GM23248 (cell line): ENCODE results near the gene FRS2.

ENCODE experiments used
- EZH2 ChIP-seq: fragments of 200-600 bp; sonication (generic); IDR thresholded peaks from 2 replicates; pipeline ENCODE4 v1.6.1; 2018; ENCODE audit warnings: antibody characterized with exemption, mild to moderate bottlenecking; ENCODE audit not compliant: insufficient read depth, poor library complexity, severe bottlenecking
- EZH2phosphoT487 ChIP-seq: fragments of 200-600 bp; sonication (generic); IDR thresholded peaks from 2 replicates; pipeline ENCODE4 v1.6.1; 2018; ENCODE audit warnings: antibody characterized with exemption, moderate library complexity, mild to moderate bottlenecking, low read depth; ENCODE audit not compliant: insufficient read depth

GRCh38 chr12:69579029-69579428 lies 108.8 kb downstream of the FRS2 start:
- no peak for TF ChIP-seq EZH2
- TF ChIP-seq EZH2phosphoT487, result no peak
